Neural progenitor cell (in vitro differentiated cells): ENCODE results near the gene LKAAEAR1.

ENCODE experiments used
- EZH2 ChIP-seq: fragments of 200-600 bp; sonication (generic); IDR thresholded peaks from 2 replicates; pipeline ENCODE4 v1.6.1; 2017; ENCODE audit warnings: antibody characterized with exemption, mild to moderate bottlenecking, moderate library complexity
- TF ChIP-seq, protein P1 (sequence below): fragments of 200-600 bp; sonication (generic); IDR thresholded peaks from 2 replicates; pipeline ENCODE4 v1.5.1; 2017; ENCODE audit warnings: antibody characterized with exemption, mild to moderate bottlenecking

DNA sequence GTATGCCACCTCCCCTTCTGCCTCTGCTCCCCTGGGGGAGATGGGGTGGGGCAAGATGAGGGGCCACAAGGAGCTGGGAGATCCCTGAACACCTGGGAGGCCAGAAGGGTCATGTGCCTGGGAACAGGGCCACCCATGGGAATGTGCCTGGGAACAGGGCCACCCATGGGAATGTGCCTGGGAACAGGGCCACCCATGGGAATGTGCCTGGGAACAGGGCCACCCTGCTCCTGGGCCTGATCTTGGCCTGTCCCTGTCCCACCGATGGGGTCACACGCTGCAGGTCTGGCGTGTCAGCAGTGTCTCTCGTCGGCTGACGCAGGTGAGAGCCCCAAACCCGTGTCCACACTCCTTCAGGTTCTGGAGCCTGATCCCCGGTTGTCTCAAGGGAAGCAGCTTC lies 9.2 kb downstream of the LKAAEAR1 start:
- TF ChIP-seq, protein P1, sequence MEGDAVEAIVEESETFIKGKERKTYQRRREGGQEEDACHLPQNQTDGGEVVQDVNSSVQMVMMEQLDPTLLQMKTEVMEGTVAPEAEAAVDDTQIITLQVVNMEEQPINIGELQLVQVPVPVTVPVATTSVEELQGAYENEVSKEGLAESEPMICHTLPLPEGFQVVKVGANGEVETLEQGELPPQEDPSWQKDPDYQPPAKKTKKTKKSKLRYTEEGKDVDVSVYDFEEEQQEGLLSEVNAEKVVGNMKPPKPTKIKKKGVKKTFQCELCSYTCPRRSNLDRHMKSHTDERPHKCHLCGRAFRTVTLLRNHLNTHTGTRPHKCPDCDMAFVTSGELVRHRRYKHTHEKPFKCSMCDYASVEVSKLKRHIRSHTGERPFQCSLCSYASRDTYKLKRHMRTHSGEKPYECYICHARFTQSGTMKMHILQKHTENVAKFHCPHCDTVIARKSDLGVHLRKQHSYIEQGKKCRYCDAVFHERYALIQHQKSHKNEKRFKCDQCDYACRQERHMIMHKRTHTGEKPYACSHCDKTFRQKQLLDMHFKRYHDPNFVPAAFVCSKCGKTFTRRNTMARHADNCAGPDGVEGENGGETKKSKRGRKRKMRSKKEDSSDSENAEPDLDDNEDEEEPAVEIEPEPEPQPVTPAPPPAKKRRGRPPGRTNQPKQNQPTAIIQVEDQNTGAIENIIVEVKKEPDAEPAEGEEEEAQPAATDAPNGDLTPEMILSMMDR, result no peak
- no peak for TF ChIP-seq EZH2
